K562 (cell line): Measurements from ENCODE around the gene RNF6. TPM values are rescaled to one million over a fixed set of nuclear protein-coding genes. Genes with fewer than 3 reads are reported as not detected.

Experiments
- ATF2 ChIP-seq: sonication (generic); formaldehyde crosslinking; IDR thresholded peaks from 2 replicates; pipeline ENCODE4 v1.8.1; 2022; ENCODE audit warnings: missing genetic modification reagents
- C11orf30 ChIP-seq: fragments of 450-650 bp; IDR thresholded peaks from 2 replicates; pipeline ENCODE4 v1.6.1; 2016; ENCODE audit warnings: low read depth, mild to moderate bottlenecking
- CBX3 ChIP-seq, 2 experiments: IDR thresholded peaks; 1 replicate in 1 of 2; 2 replicates in 1 of 2; pipeline ENCODE4 v1.6.1; 2012; ENCODE audit warnings: inconsistent platforms in 2 of 2, low read length in 2 of 2, borderline replicate concordance in 1 of 2, control low read depth in 1 of 2
- ELF2 ChIP-seq: fragments of 250-450 bp; sonication (Bioruptor Pico); IDR thresholded peaks from 2 replicates; pipeline ENCODE4 v1.5.0; 2021; ENCODE audit warnings: mild to moderate bottlenecking
- ETV6 ChIP-seq, 3 experiments: fragments of 150-350 bp in 1 of 3; sonication (generic) in 1 of 3; formaldehyde crosslinking in 1 of 3; IDR thresholded peaks; 2 replicates each; pipeline versions ENCODE4 v1.6.1 to v1.8.0; 2014 to 2022; ENCODE audit warnings: borderline replicate concordance in 2 of 3, low read depth in 2 of 3, antibody characterized with exemption in 1 of 3, low read length in 1 of 3, mild to moderate bottlenecking in 1 of 3, missing genetic modification reagents in 1 of 3
- MAX ChIP-seq: sonication (generic); formaldehyde crosslinking; IDR thresholded peaks from 2 replicates; pipeline ENCODE4 v1.9.0; 2022; ENCODE audit warnings: mild to moderate bottlenecking, missing genetic modification reagents
- NONO ChIP-seq, 2 experiments: fragments of 200-400 bp in 1 of 2; fragments of 450-650 bp in 1 of 2; formaldehyde crosslinking in 1 of 2; IDR thresholded peaks; 2 replicates each; pipeline ENCODE4 v1.6.1; 2017; ENCODE audit warnings: low read depth in 2 of 2, mild to moderate bottlenecking in 2 of 2, moderate library complexity in 2 of 2, low read length in 1 of 2
- PHF20 ChIP-seq: fragments of 450-650 bp; IDR thresholded peaks from 2 replicates; pipeline ENCODE4 v1.6.1; 2018; ENCODE audit not compliant: partially characterized antibody
- POLR2AphosphoS5 ChIP-seq: IDR thresholded peaks from 2 replicates; pipeline ENCODE4 v1.6.1; 2011; ENCODE audit warnings: mild to moderate bottlenecking, low read depth, low read length, moderate library complexity; ENCODE audit not compliant: control insufficient read depth, insufficient read depth
- POLR2H ChIP-seq: IDR thresholded peaks from 2 replicates; pipeline ENCODE4 v1.6.1; 2016; ENCODE audit warnings: missing genetic modification characterization, low read depth, mild to moderate bottlenecking, control low read depth, missing compliant biosample characterization, moderate library complexity
- RFX5 ChIP-seq: IDR thresholded peaks from 2 replicates; pipeline ENCODE4 v1.6.1; 2011; ENCODE audit warnings: low read depth, mild to moderate bottlenecking, improper control_type of control experiment, low read length
- SOX6 ChIP-seq: fragments of 450-650 bp; IDR thresholded peaks from 2 replicates; pipeline ENCODE4 v1.6.1; 2014; ENCODE audit warnings: mild to moderate bottlenecking
- USF1 ChIP-seq: sonication (generic); formaldehyde crosslinking; IDR thresholded peaks from 2 replicates; pipeline ENCODE4 v1.9.0; 2022; ENCODE audit warnings: mild to moderate bottlenecking, missing genetic modification reagents
- ZBTB2 ChIP-seq: fragments of 450-650 bp; IDR thresholded peaks from 2 replicates; pipeline ENCODE4 v1.6.1; 2016; ENCODE audit warnings: antibody characterized with exemption
- ZBTB43 ChIP-seq: sonication (generic); formaldehyde crosslinking; IDR thresholded peaks from 2 replicates; pipeline ENCODE4 v1.8.0; 2023; ENCODE audit warnings: mild to moderate bottlenecking, missing genetic modification reagents
- ZNF316 ChIP-seq: fragments of 450-650 bp; IDR thresholded peaks from 2 replicates; pipeline ENCODE4 v1.6.1; 2016
- ZNF75A ChIP-seq: fragments of 450-650 bp; formaldehyde crosslinking; IDR thresholded peaks from 2 replicates; pipeline ENCODE4 v1.4.0; 2020; ENCODE audit warnings: mild to moderate bottlenecking
- polyA plus RNA-seq, 8 experiments: library from polyadenylated mRNA; depleted of rRNA in 4 of 8; stranded (reverse) in 5 of 8; unstranded in 3 of 8; fragments of >200 nt; fragmentation: Nextera tagmentation in 2 of 8; fragmentation: Illumina TruSeq in 1 of 8; extraction: Ambion mirVana in 2 of 8; extraction: Trizol in 1 of 8; gene quantifications; 2 replicates each; pipeline versions ENCODE4 v1.2.1 to v1.2.3, GENCODE V29; 2011 to 2014; ENCODE audit warnings: inconsistent platforms in 1 of 8, missing spikeins in 1 of 8
- total RNA-seq, 7 experiments: library from RNA; depleted of rRNA in 6 of 7; stranded (reverse); fragments of >200 nt in 6 of 7; fragmentation: Illumina TruSeq in 2 of 7; extraction: Trizol in 2 of 7; gene quantifications; 2 replicates each; pipeline versions ENCODE4 v1.2.1 to v1.2.3, GENCODE V29; 2011 to 2021; ENCODE audit warnings: low replicate concordance in 1 of 7

Gene RNF6
- total and polyA plus RNA-seq, 9 of the 15 experiments (the other 6 are each of a cell fraction or from before 2014, with no cell fraction given) = 12.0 to 31.4 (median 22.3) TPM

GRCh38 chr13:26253787-26254582 is 31.9 kb upstream of the RNF6 start, which contains the start of gene CDK8 (continued):
- TF ChIP-seq MAX (peak; percentile 48; the same call in 1 of the 2 replicates), ZNF75A (CRISPR knock-in tag) (no peak), PHF20 (peak; percentile 44), CBX3 (IDR thresholded peaks at IDR 0.05; ENCODE audit: borderline replicate concordance in 1 of 2, low read length in 2 of 2) (no peak), RFX5 (no peak), POLR2AphosphoS5 (peak; percentile 56; the same call in 1 of the 2 replicates), ATF2 (no peak), POLR2H (tag) (no peak), ELF2 (CRISPR knock-in tag) (no peak), ZBTB2 (no peak), C11orf30 (no peak), USF1 (CRISPR knock-in tag) (no peak), ETV6 (IDR thresholded peaks at IDR 0.05; ENCODE audit: borderline replicate concordance in 1 of 2, low read depth in 2 of 2, low read length in 1 of 2) (no peak), ETV6 (CRISPR knock-in tag; IDR thresholded peaks at IDR 0.05; ENCODE audit: borderline replicate concordance) (no peak), SOX6 (no peak), ZNF316 (no peak), NONO (IDR thresholded peaks at IDR 0.05; ENCODE audit: low read depth in 2 of 2, low read length in 1 of 2) (no peak), ZBTB43 (0 out of 2 replicates have a peak, but pooled peaks have one; percentile 47)
